Measurements from ENCODE around the gene ADAMTS3. TPM values are rescaled to one million over a fixed set of nuclear protein-coding genes. Genes with fewer than 3 reads are reported as not detected.

The ADAMTS3 gene
- total and polyA plus RNA-seq, 2 of the 13 experiments (the other 11 are each of a cell fraction or from before 2014, with no cell fraction given), result not detected

DNA sequence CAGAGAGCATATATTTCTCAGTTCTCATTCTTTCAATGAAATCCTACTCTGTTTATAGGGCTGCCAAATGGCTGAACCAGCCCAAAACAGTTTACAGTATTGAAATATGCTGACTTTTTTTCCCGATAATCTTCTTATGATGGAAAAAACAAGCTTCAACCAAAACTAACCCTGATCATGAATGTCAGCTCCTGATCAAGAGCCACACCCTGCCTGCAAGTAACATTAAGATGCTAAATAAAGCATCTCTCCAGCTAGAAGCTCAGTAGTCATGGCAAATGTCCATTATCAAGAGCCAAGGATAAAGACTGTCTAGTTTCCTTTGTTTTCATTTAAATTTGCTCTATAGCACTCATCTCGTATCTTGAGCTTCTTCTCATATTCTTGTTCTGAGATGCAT, 136.0 kb downstream of the ADAMTS3 start:
- intact Hi-C loops (cut with micrococcal nuclease; ENCODE audit: unreplicated experiment) (no loop called here), in situ Hi-C loops (cut with HindIII; ENCODE audit: extremely low pct_ligation_motif_present, low pct_unique_long_range_greater_than_20kb) (no loop called here)
- Histone ChIP-seq H3K9me3 (ENCODE audit: low read length) (no peaks in the 10 kb centered on the region), H3K27me3 (ENCODE audit: control insufficient read depth in 1 of 2, insufficient read depth in 2 of 2, low read length in 2 of 2) (no peaks in the 10 kb centered on the region), H3K4me1 (ENCODE audit: insufficient read depth, low read length) (no peaks in the 10 kb centered on the region), H3K79me2 (ENCODE audit: insufficient read depth, low read length) (no peaks in the 10 kb centered on the region), H3K27ac (ENCODE audit: extremely low read length, insufficient read depth, low read length) (no peak overlapping the region), H3K4me2 (ENCODE audit: low read depth, low read length) (no peak overlapping the region), H3K4me3 (replicated peaks in 1 of 3; ENCODE audit: insufficient read depth in 1 of 3, low read depth in 2 of 3, low read length in 3 of 3) (no peak overlapping the region), H2AFZ (ENCODE audit: low read length) (no peak overlapping the region), H4K20me1 (ENCODE audit: insufficient read depth, low read length) (no peaks in the 10 kb centered on the region), H3K36me3 (replicated peaks in 1 of 2; ENCODE audit: control insufficient read depth in 1 of 2, insufficient read depth in 2 of 2, low read length in 2 of 2) (no peaks in the 10 kb centered on the region), H3K9ac (ENCODE audit: insufficient read depth, low read depth, low read length) (no peak overlapping the region)
- TF ChIP-seq SIN3B (IDR thresholded peaks at IDR 0.05; ENCODE audit: low read length) (no peak), ZNF136 (CRISPR knock-in tag; IDR thresholded peaks at IDR 0.05; ENCODE audit: low read depth) (no peak), CENPX (CRISPR knock-in tag; IDR thresholded peaks at IDR 0.05) (no peak)
- ChIA-PET CTCF (ENCODE audit: low intra/inter-chr PET ratio, low total read pairs) (no interaction called here), POLR2A (no interaction called here)
- no peak for ATAC-seq
- no peak for DNase-seq (ENCODE audit: low spot score)
- no TSS peak for BruUV-seq (replicated peaks)
- no peak for FAIRE-seq
- 2% methylated on average over 2 of the region's 2 CpGs for WGBS (ENCODE audit: low lambda C conversion rate)

DNA sequence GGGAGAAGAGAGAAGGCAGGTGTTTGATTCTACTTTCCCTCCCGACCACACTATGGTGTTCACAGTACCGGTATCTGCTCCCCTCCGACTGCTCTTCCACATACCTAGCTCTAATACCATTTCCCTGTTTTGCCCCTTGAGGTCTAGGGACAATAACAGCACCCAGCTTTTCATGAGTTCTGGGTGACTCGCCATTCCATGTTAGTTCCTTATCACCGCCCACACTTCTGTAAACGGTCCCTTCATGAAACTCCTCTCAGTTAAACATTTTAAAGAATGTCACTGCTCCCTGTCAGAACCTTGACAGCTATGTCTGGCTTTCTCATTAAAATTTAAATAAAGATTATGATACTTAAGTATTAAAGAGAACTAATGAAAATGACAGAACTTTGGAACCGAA, 136.7 kb downstream of the ADAMTS3 start:
- WGBS (ENCODE audit: low lambda C conversion rate), result 2% methylated on average over 7 of the region's 7 CpGs
- intact Hi-C loops (cut with micrococcal nuclease; ENCODE audit: unreplicated experiment) (no loop called here), in situ Hi-C loops (cut with HindIII; ENCODE audit: extremely low pct_ligation_motif_present, low pct_unique_long_range_greater_than_20kb) (no loop called here)
- DNase-seq (ENCODE audit: low spot score) (no peak), ATAC-seq (no peak), FAIRE-seq (no peak)
- Histone ChIP-seq H2AFZ (ENCODE audit: low read length) (no peak overlapping the region), H3K36me3 (replicated peaks in 1 of 2; ENCODE audit: control insufficient read depth in 1 of 2, insufficient read depth in 2 of 2, low read length in 2 of 2) (no peaks in the 10 kb centered on the region), H3K9ac (ENCODE audit: insufficient read depth, low read depth, low read length) (no peak overlapping the region), H4K20me1 (ENCODE audit: insufficient read depth, low read length) (no peaks in the 10 kb centered on the region), H3K4me2 (ENCODE audit: low read depth, low read length) (no peak overlapping the region), H3K27ac (ENCODE audit: extremely low read length, insufficient read depth, low read length) (no peak overlapping the region), H3K4me3 (replicated peaks in 1 of 3; ENCODE audit: insufficient read depth in 1 of 3, low read depth in 2 of 3, low read length in 3 of 3) (no peak overlapping the region), H3K79me2 (ENCODE audit: insufficient read depth, low read length) (no peaks in the 10 kb centered on the region), H3K4me1 (ENCODE audit: insufficient read depth, low read length) (no peaks in the 10 kb centered on the region), H3K27me3 (ENCODE audit: control insufficient read depth in 1 of 2, insufficient read depth in 2 of 2, low read length in 2 of 2) (no peaks in the 10 kb centered on the region), H3K9me3 (ENCODE audit: low read length) (no peaks in the 10 kb centered on the region)
- TF ChIP-seq, protein P1, sequence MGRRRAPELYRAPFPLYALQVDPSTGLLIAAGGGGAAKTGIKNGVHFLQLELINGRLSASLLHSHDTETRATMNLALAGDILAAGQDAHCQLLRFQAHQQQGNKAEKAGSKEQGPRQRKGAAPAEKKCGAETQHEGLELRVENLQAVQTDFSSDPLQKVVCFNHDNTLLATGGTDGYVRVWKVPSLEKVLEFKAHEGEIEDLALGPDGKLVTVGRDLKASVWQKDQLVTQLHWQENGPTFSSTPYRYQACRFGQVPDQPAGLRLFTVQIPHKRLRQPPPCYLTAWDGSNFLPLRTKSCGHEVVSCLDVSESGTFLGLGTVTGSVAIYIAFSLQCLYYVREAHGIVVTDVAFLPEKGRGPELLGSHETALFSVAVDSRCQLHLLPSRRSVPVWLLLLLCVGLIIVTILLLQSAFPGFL (CRISPR knock-in tag; IDR thresholded peaks at IDR 0.05), result no peak
- TF ChIP-seq ELF4 (CRISPR knock-in tag; IDR thresholded peaks at IDR 0.05; ENCODE audit: borderline replicate concordance) (no peak), ZFP1 (CRISPR knock-in tag; IDR thresholded peaks at IDR 0.05) (no peak), CHD4 (IDR thresholded peaks at IDR 0.05; ENCODE audit: borderline replicate concordance, low read length) (no peak), HOXA3 (CRISPR knock-in tag; IDR thresholded peaks at IDR 0.05) (no peak)
- no TSS peak for BruUV-seq (replicated peaks)
- POLR2A ChIA-PET, result no interaction called here
- CTCF ChIA-PET (ENCODE audit: low intra/inter-chr PET ratio, low total read pairs), result no interaction called here

Data from HepG2 (cell line).